Astrocyte of the hippocampus (primary cell): ENCODE measurements around the gene MYO18A.
"Not testable (repeated sequence)": the region's sequence is repeated elsewhere in the genome, so short reads cannot be mapped to it uniquely, and the experiment has no call there.

ENCODE experiments used
- DNase-seq: peaks from one replicate; pipeline ENCODE4 v3.0.0; 2011; ENCODE audit warnings: low read depth, low spot score

Gene MYO18A

GRCh38 chr17:29103341-29103740 is 76.9 kb downstream of the MYO18A start:
- no peak for DNase-seq

GRCh38 chr17:29102741-29103181 is 77.4 kb downstream of the MYO18A start:
- peak; percentile 70 for DNase-seq

- DNase-seq, result no peak
Measured at GRCh38 chr17:29102046-29102445, 78.2 kb downstream of the MYO18A start.

GRCh38 chr17:29100296-29100695 is 79.9 kb downstream of the MYO18A start:
- DNase-seq, result no peak

- DNase-seq, result no peak
Measured at GRCh38 chr17:29099527-29099926, 80.7 kb downstream of the MYO18A start.

GRCh38 chr17:29096094-29096493 is 84.1 kb downstream of the MYO18A start:
- no peak for DNase-seq

GRCh38 chr17:29095439-29095838 is 84.8 kb downstream of the MYO18A start:
- DNase-seq, result no peak

GRCh38 chr17:29094101-29094708 is 86.0 kb downstream of the MYO18A start:
- no peak for DNase-seq

GRCh38 chr17:29093090-29093871 is 86.9 kb downstream of the MYO18A start:
- DNase-seq, result no peak

GRCh38 chr17:29091606-29092289 is 88.5 kb downstream of the MYO18A start:
- no peak for DNase-seq

- DNase-seq, result no peak
Measured at GRCh38 chr17:29090750-29091605, 89.2 kb downstream of the MYO18A start.

GRCh38 chr17:29090108-29090507 is 90.1 kb downstream of the MYO18A start:
- no peak for DNase-seq

- DNase-seq, result peak; percentile 44
Measured at GRCh38 chr17:29089601-29090044, 90.6 kb downstream of the MYO18A start.

- DNase-seq, result not testable (repeated sequence)
Measured at GRCh38 chr17:29088782-29089181, 91.4 kb downstream of the MYO18A start.

GRCh38 chr17:29086628-29087332 is 93.4 kb downstream of the MYO18A start:
- peak; percentile 35 for DNase-seq

GRCh38 chr17:29085223-29085622 is 95.0 kb downstream of the MYO18A start:
- DNase-seq, result no peak

- peak; percentile 59 for DNase-seq
Measured at GRCh38 chr17:29084541-29085146, 95.6 kb downstream of the MYO18A start.

GRCh38 chr17:29080965-29081364 is 99.2 kb downstream of the MYO18A start:
- DNase-seq, result no peak

- DNase-seq, result no peak
Measured at GRCh38 chr17:29080323-29080722, 99.9 kb downstream of the MYO18A start.

- DNase-seq, result no peak
Measured at GRCh38 chr17:29079887-29080286, 100.3 kb downstream of the MYO18A start.

- no peak for DNase-seq
Measured at GRCh38 chr17:29079433-29079832, 100.8 kb downstream of the MYO18A start.
